Colonic mucosa (tissue), 4 donors: ENCODE data around the gene SLC22A2. TPM values are rescaled to one million over a fixed set of nuclear protein-coding genes. Genes with fewer than 3 reads are reported as not detected.

Source experiments
- DNase-seq: peaks from one replicate; pipeline ENCODE4 v3.0.0-alpha.2; 2020
- H3K27ac ChIP-seq: fragments of 200-600 bp; one replicate; pipeline ENCODE4 v1.8.0; 2021
- H3K27me3 ChIP-seq: fragments of 200-600 bp; one replicate; pipeline ENCODE4 v1.8.0; 2021
- H3K36me3 ChIP-seq: fragments of 200-600 bp; one replicate; pipeline ENCODE4 v1.8.0; 2021
- H3K4me1 ChIP-seq: fragments of 200-600 bp; one replicate; pipeline ENCODE4 v1.8.0; 2021; ENCODE audit warnings: mild to moderate bottlenecking
- H3K4me3 ChIP-seq: fragments of 200-600 bp; one replicate; pipeline ENCODE4 v1.8.0; 2021
- H3K9ac ChIP-seq, 2 donors: one replicate each; pipeline ENCODE4 v1.7.0; 2013; ENCODE audit warnings: control low read depth in 2 of 2, low read depth in 2 of 2, low read length in 2 of 2
- H3K9me3 ChIP-seq: fragments of 200-600 bp; one replicate; pipeline ENCODE4 v1.8.0; 2021
- intact Hi-C: fragments of 100-400 bp; cut with DNase I; formaldehyde crosslinking; loops from one replicate; pipeline ENCODE4 v1.14.1; 2022
- total RNA-seq, 2 donors: library from RNA; stranded (reverse); fragmentation: NEBNext Ultra II Directional in 1 of 2; extraction: Animal tissue kit (Norgen Biotek cat#: 25700) in 1 of 2; gene quantifications; one replicate each; pipeline ENCODE4 v1.2.1, GENCODE V29; 2021
- TF ChIP-seq, protein P1 (sequence below): fragments of 200-600 bp; IDR thresholded peaks from one replicate; pipeline ENCODE4 v1.8.0; 2022; ENCODE audit warnings: antibody characterized with exemption, mild to moderate bottlenecking
- donor health status: healthy.
- donor health status: DM: no; HTN: no; CAD: no.
- donor health status: DM: no; HTN: no; CAD: no.

SLC22A2 gene
- total RNA-seq, 2 donors from 2014 or later, result not detected

DNA sequence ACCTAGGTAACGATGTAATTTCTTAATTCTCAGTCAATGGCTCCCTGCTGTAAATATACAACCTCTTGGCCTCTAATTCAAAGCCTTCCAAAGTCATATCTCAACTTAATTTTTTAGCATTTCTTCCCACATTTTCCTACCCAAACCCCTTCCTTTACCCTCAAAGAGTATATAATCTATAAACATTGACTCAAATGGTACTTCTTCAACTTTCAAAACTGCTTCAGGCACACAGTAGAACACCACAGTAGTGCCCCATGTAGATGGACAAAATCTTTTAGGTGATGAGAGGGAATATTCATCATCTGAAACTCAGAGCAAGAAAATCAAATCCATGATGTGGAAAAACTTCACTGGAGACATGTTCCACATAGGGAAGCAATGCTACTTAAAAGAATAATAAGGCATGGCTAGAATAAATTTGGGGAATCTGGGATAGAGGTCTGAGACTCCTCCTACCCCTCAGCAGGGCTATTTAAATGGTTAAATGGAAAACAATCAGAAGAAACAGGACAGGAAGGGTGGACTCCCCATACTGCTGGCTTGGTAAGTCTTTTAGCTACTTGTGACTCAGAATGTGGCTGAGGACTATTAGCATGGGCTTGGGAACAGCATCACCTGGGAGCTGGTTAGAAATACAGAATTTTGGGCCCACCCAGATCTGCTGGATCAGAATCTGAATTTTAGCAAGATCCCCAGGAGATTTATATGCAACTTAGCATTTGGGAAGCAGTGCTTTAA is 6.4 kb downstream of the SLC22A2 start:
- Histone ChIP-seq H3K36me3 (no peaks in the 10 kb centered on the region), H3K9me3 (no peaks in the 10 kb centered on the region), H3K27me3 (no peaks in the 10 kb centered on the region), H3K4me3 (no peak overlapping the region), H3K27ac (no peak overlapping the region), H3K4me1 (peaks cover 4% of the 10 kb centered on the region), H3K9ac (no peak overlapping the region)
- TF ChIP-seq, protein P1, sequence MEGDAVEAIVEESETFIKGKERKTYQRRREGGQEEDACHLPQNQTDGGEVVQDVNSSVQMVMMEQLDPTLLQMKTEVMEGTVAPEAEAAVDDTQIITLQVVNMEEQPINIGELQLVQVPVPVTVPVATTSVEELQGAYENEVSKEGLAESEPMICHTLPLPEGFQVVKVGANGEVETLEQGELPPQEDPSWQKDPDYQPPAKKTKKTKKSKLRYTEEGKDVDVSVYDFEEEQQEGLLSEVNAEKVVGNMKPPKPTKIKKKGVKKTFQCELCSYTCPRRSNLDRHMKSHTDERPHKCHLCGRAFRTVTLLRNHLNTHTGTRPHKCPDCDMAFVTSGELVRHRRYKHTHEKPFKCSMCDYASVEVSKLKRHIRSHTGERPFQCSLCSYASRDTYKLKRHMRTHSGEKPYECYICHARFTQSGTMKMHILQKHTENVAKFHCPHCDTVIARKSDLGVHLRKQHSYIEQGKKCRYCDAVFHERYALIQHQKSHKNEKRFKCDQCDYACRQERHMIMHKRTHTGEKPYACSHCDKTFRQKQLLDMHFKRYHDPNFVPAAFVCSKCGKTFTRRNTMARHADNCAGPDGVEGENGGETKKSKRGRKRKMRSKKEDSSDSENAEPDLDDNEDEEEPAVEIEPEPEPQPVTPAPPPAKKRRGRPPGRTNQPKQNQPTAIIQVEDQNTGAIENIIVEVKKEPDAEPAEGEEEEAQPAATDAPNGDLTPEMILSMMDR, result no peak
- intact Hi-C loops, result no loop called here
- no peak for DNase-seq

DNA sequence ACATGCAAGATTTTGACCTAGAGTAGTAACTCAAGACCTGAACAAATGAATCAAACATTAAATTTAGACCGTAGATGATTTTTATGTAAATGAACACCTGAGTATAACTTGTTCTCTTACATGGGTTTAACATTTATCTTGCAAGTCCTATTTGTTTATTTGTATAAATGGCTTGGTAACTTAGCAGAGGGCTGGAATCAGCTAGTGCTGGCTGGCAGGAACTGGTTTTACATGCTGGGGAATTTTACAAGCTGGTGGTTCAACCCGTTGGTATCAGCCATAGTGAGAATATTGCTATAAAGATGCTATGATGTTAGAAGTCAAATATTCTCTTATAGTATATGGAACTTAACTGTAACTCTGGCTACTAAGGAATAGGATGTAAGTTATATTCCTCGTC is 8.9 kb downstream of the SLC22A2 start:
- no peak overlapping the region for H3K4me3 ChIP-seq
- no peaks in the 10 kb centered on the region for H3K36me3 ChIP-seq
- peak; percentile 60 for DNase-seq
- H3K9me3 ChIP-seq, result no peaks in the 10 kb centered on the region
- TF ChIP-seq, protein P1, result no peak
- intact Hi-C loops, result no loop called here
- no peaks in the 10 kb centered on the region for H3K27me3 ChIP-seq
- no peak overlapping the region for H3K9ac ChIP-seq
- no peaks in the 10 kb centered on the region for H3K4me1 ChIP-seq
- no peak overlapping the region for H3K27ac ChIP-seq

DNA sequence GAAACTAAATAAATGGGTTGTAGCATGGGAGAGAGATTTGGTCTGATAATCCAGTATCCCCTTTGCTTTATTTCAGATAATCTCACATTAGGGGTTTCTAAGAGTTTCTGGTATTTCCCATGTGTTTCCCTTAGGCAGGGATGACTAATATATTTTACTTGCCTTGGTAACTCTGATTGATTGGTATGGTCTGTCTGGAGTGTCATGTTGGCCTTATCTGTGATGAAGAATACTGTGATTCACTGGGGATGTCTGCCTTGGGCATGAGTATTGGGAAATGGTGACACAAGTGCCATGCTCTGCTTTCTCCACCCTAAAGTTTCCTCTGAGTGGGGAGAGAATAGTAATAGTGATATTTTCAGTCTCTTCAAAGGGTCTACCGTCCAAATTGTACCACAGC is 10.1 kb downstream of the SLC22A2 start:
- Histone ChIP-seq H3K4me3 (no peak overlapping the region), H3K4me1 (no peaks in the 10 kb centered on the region), H3K27ac (no peak overlapping the region), H3K9me3 (no peaks in the 10 kb centered on the region), H3K27me3 (no peaks in the 10 kb centered on the region), H3K36me3 (no peaks in the 10 kb centered on the region), H3K9ac (no peak overlapping the region)
- DNase-seq, result no peak
- intact Hi-C loops, result no loop called here
- TF ChIP-seq, protein P1, result no peak

DNA sequence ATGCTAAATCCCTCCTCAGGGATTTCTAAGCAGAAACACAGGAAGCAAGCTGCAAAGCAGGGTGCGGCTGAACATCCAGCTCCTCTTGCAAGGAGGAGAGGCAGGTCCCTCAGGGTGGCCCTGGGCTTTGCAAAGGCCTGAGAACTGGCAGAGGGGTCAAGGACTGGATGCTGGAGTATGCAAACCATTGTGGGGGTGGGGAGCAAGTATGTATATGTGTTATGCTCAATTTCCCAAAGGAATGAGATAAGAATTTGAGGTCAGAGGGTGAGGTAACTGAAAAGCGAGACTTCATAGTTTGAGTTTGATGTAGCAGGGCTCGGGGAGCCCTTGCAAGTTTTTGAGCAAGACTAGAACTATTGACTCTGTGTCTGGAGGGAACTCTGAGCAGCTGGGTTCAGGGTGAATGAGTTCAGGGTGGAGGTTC is 11.2 kb downstream of the SLC22A2 start:
- no peaks in the 10 kb centered on the region for H3K9me3 ChIP-seq
- DNase-seq, result no peak
- H3K4me3 ChIP-seq, result no peak overlapping the region
- no peak overlapping the region for H3K27ac ChIP-seq
- no peak overlapping the region for H3K9ac ChIP-seq
- TF ChIP-seq, protein P1, result no peak
- no peaks in the 10 kb centered on the region for H3K4me1 ChIP-seq
- intact Hi-C loops, result no loop called here
- H3K36me3 ChIP-seq, result no peaks in the 10 kb centered on the region
- H3K27me3 ChIP-seq, result no peaks in the 10 kb centered on the region

DNA sequence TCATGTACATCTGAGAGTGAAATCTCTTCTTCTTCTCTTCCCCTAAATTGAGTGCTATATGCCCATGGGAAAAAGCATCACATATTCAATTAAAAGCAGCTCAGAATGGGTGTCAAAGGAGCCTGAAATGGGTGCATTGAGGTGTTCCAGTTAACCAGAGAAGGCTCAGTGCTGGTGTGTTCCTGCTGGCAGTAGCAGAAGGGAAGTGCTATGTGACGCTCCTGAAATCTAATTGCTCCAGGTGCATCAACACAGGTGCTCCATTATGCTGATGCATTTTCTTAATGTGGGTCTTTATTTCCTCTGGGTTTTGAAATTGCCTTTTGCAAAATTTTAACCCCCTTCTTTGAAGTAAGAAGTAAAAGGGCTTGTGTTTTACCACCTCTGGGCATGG is 17.9 kb downstream of the SLC22A2 start:
- intact Hi-C loops, result no loop called here
- H3K4me1 ChIP-seq, result no peaks in the 10 kb centered on the region
- no peak for DNase-seq
- no peak overlapping the region for H3K27ac ChIP-seq
- TF ChIP-seq, protein P1, result no peak
- no peaks in the 10 kb centered on the region for H3K9me3 ChIP-seq
- no peaks in the 10 kb centered on the region for H3K36me3 ChIP-seq
- H3K4me3 ChIP-seq, result no peak overlapping the region
- no peak overlapping the region for H3K9ac ChIP-seq
- H3K27me3 ChIP-seq, result no peaks in the 10 kb centered on the region
